Upper lobe of left lung (tissue), 4 donors: ENCODE results near the gene SLIT1.

Experiments used
- CTCF ChIP-seq, 6 experiments: fragments of 450-650 bp in 4 of 6; fragments of 200-600 bp in 2 of 6; sonication (generic) in 2 of 6; IDR thresholded peaks; one replicate each; pipeline ENCODE4 v1.5.1; 2016 to 2019; ENCODE audit warnings: antibody characterized with exemption in 6 of 6
- POLR2A ChIP-seq, 4 donors: fragments of 450-650 bp; IDR thresholded peaks; one replicate each; pipeline ENCODE4 v1.5.1; 2016 to 2017; ENCODE audit warnings: antibody characterized with exemption in 4 of 4, mild to moderate bottlenecking in 2 of 4

- no peak for TF ChIP-seq CTCF (IDR thresholded peaks at IDR 0.05)
- no peak for TF ChIP-seq POLR2A (IDR thresholded peaks at IDR 0.05)
Measured at GRCh38 chr10:97042716-97043562, 142.8 kb downstream of the SLIT1 start.
